ENCODE measurements around the gene KCNAB1. TPM values are rescaled to one million over a fixed set of nuclear protein-coding genes. Genes with fewer than 3 reads are reported as not detected.

The KCNAB1 gene
- total RNA-seq, 2 donors from 2014 or later, result 0.49 to 0.81 TPM

- no peak for TF ChIP-seq CTCF (conservative IDR thresholded peaks at IDR 0.05)
- Mint-ChIP-seq H3K27me3 (ENCODE audit: insufficient read depth) (no peaks in the 10 kb centered on the region), H3K4me3 (no peak overlapping the region), H3K27ac (no peak overlapping the region), H3K36me3 (ENCODE audit: low read depth) (no peaks in the 10 kb centered on the region), H3K9me3 (no peaks in the 10 kb centered on the region), H3K4me1 (peaks cover 3% of the 10 kb centered on the region)
- Histone ChIP-seq H3K9ac (ENCODE audit: extremely low read depth, low read length, poor library complexity, severe bottlenecking) (no peak overlapping the region), H3K27ac (ENCODE audit: low read depth, low read length) (no peak overlapping the region), H3K9me3 (ENCODE audit: control insufficient read depth, low read length) (no peaks in the 10 kb centered on the region), H3K36me3 (ENCODE audit: control insufficient read depth, insufficient read depth, low read length) (no peaks in the 10 kb centered on the region), H3K4me3 (ENCODE audit: low read length) (no peak overlapping the region), H3K27me3 (ENCODE audit: control insufficient read depth, insufficient read depth, low read length, poor library complexity, severe bottlenecking) (no peaks in the 10 kb centered on the region), H3K4me1 (ENCODE audit: control insufficient read depth, insufficient read depth, low read length) (no peaks in the 10 kb centered on the region)
- DNase-seq, result peak; percentile 71
- 84% methylated on average over 1 of the region's 1 CpG; no CpG with 5 or more reads in 1 of the 2 experiments for WGBS, 2 experiments (ENCODE audit: insufficient coverage in 1 of 2, insufficient read length in 1 of 2)
Observed at GRCh38 chr3:156477323-156477722, 356.9 kb downstream of the KCNAB1 start.

GRCh38 chr3:156478891-156479290, 358.5 kb downstream of the KCNAB1 start:
- no peak for DNase-seq
- Histone ChIP-seq H3K27me3 (ENCODE audit: control insufficient read depth, insufficient read depth, low read length, poor library complexity, severe bottlenecking) (no peaks in the 10 kb centered on the region), H3K36me3 (ENCODE audit: control insufficient read depth, insufficient read depth, low read length) (no peaks in the 10 kb centered on the region), H3K4me3 (ENCODE audit: low read length) (no peak overlapping the region), H3K9ac (ENCODE audit: extremely low read depth, low read length, poor library complexity, severe bottlenecking) (no peak overlapping the region), H3K27ac (ENCODE audit: low read depth, low read length) (no peak overlapping the region), H3K9me3 (ENCODE audit: control insufficient read depth, low read length) (no peaks in the 10 kb centered on the region), H3K4me1 (ENCODE audit: control insufficient read depth, insufficient read depth, low read length) (no peaks in the 10 kb centered on the region)
- no peak overlapping the region for H3K27ac Mint-ChIP-seq
- no peaks in the 10 kb centered on the region for H3K9me3 Mint-ChIP-seq
- H3K27me3 Mint-ChIP-seq (ENCODE audit: insufficient read depth), result no peaks in the 10 kb centered on the region
- no peak for TF ChIP-seq CTCF (conservative IDR thresholded peaks at IDR 0.05)
- no peaks in the 10 kb centered on the region for H3K36me3 Mint-ChIP-seq (ENCODE audit: low read depth)
- peaks cover 3% of the 10 kb centered on the region for H3K4me1 Mint-ChIP-seq
- WGBS, 2 experiments (ENCODE audit: insufficient coverage in 1 of 2, insufficient read length in 1 of 2), result 92 to 98% methylated on average over 1 to 2 of the region's 2 CpGs
- no peak overlapping the region for H3K4me3 Mint-ChIP-seq

GRCh38 chr3:156479604-156480003, 359.2 kb downstream of the KCNAB1 start:
- H3K27me3 ChIP-seq (ENCODE audit: control insufficient read depth, insufficient read depth, low read length, poor library complexity, severe bottlenecking), result no peaks in the 10 kb centered on the region
- no peak for TF ChIP-seq CTCF (conservative IDR thresholded peaks at IDR 0.05)
- no peak overlapping the region for H3K9ac ChIP-seq (ENCODE audit: extremely low read depth, low read length, poor library complexity, severe bottlenecking)
- H3K9me3 ChIP-seq (ENCODE audit: control insufficient read depth, low read length), result no peaks in the 10 kb centered on the region
- H3K4me3 ChIP-seq (ENCODE audit: low read length), result no peak overlapping the region
- no peaks in the 10 kb centered on the region for H3K27me3 Mint-ChIP-seq (ENCODE audit: insufficient read depth)
- H3K36me3 Mint-ChIP-seq (ENCODE audit: low read depth), result no peaks in the 10 kb centered on the region
- H3K27ac ChIP-seq (ENCODE audit: low read depth, low read length), result no peak overlapping the region
- no peaks in the 10 kb centered on the region for H3K36me3 ChIP-seq (ENCODE audit: control insufficient read depth, insufficient read depth, low read length)
- no peaks in the 10 kb centered on the region for H3K9me3 Mint-ChIP-seq
- no peak overlapping the region for H3K4me3 Mint-ChIP-seq
- WGBS, 2 experiments (ENCODE audit: insufficient coverage in 1 of 2, insufficient read length in 1 of 2), result 81 to 100% methylated on average over 1 of the region's 1 CpG
- no peak for DNase-seq
- peaks cover 3% of the 10 kb centered on the region for H3K4me1 Mint-ChIP-seq
- H3K4me1 ChIP-seq (ENCODE audit: control insufficient read depth, insufficient read depth, low read length), result no peaks in the 10 kb centered on the region
- no peak overlapping the region for H3K27ac Mint-ChIP-seq

Data from endodermal cell (in vitro differentiated cells).